Uterine smooth muscle cell (primary cell): ENCODE results near the gene NSDHL. TPM values are rescaled to one million over a fixed set of nuclear protein-coding genes. Genes with fewer than 3 reads are reported as not detected.

Experiments
- total RNA-seq: library from RNA; depleted of rRNA; stranded (reverse); fragments of >200 nt; gene quantifications from 2 replicates; pipeline ENCODE4 v1.2.3, GENCODE V29; 2014

Gene NSDHL
- total RNA-seq: 45.5 and 45.8 TPM in 2 replicates

GRCh38 chrX:152830312-152831305, at the start of gene NSDHL, which contains the start of gene CETN2:
Gene NSDHL (plus strand): TSS chrX:152831063. CDS start chrX:152846325, 15,262 bp downstream.
Gene CETN2 (minus strand): TSS chrX:152830757. CDS start chrX:152830710, 47 bp downstream.

GRCh38 chrX:152897222-152898131, 66.6 kb downstream of the NSDHL start, which contains the start of gene ZNF185:
Gene ZNF185 (plus strand): TSS chrX:152898067. CDS start chrX:152914490, 16,423 bp downstream.

Other genes starting within 250 kb of the NSDHL start
- gene GABRQ, start 193.2 kb upstream of the NSDHL start, total RNA-seq: 0.87 and 2.5 TPM in 2 replicates
- not detected in 2 replicates for gene MAGEA3, start 132.3 kb upstream of the NSDHL start, total RNA-seq
- gene CSAG2, start 121.8 kb upstream of the NSDHL start, total RNA-seq: not detected in 2 replicates
- not detected in 2 replicates for gene MAGEA2B, start 116.4 kb upstream of the NSDHL start, total RNA-seq
- gene CSAG1, start 97.3 kb upstream of the NSDHL start, total RNA-seq: not detected in 2 replicates
- not detected in 2 replicates for gene MAGEA12, start 97.3 kb upstream of the NSDHL start, total RNA-seq
- not detected in 2 replicates for gene MAGEA2, start 77.2 kb upstream of the NSDHL start, total RNA-seq
- not detected in 2 replicates for gene CSAG3, start 71.8 kb upstream of the NSDHL start, total RNA-seq
- not detected in 2 replicates for gene MAGEA6, start 61.4 kb upstream of the NSDHL start, total RNA-seq
- 39.2 and 56.4 TPM in 2 replicates for gene CETN2, start 306 bp upstream of the NSDHL start, total RNA-seq
- 4.3 and 4.5 TPM in 2 replicates for gene ZNF185, start 67.0 kb downstream of the NSDHL start, total RNA-seq
- not detected in 2 replicates for gene PNMA5, start 163.1 kb downstream of the NSDHL start, total RNA-seq
- gene PNMA3, start 225.4 kb downstream of the NSDHL start, total RNA-seq: 0.11 and 0.12 TPM in 2 replicates
- gene PNMA6A, start 241.4 kb downstream of the NSDHL start, total RNA-seq: 3.5 and 8.7 TPM in 2 replicates